ENCODE results near the gene POLR2E.

- TF ChIP-seq, protein P1, sequence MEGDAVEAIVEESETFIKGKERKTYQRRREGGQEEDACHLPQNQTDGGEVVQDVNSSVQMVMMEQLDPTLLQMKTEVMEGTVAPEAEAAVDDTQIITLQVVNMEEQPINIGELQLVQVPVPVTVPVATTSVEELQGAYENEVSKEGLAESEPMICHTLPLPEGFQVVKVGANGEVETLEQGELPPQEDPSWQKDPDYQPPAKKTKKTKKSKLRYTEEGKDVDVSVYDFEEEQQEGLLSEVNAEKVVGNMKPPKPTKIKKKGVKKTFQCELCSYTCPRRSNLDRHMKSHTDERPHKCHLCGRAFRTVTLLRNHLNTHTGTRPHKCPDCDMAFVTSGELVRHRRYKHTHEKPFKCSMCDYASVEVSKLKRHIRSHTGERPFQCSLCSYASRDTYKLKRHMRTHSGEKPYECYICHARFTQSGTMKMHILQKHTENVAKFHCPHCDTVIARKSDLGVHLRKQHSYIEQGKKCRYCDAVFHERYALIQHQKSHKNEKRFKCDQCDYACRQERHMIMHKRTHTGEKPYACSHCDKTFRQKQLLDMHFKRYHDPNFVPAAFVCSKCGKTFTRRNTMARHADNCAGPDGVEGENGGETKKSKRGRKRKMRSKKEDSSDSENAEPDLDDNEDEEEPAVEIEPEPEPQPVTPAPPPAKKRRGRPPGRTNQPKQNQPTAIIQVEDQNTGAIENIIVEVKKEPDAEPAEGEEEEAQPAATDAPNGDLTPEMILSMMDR (conservative IDR thresholded peaks at IDR 0.05 in 1 of 2, IDR thresholded peaks at IDR 0.05 in 1 of 2; ENCODE audit: extremely low read depth in 1 of 2, insufficient read depth in 1 of 2, low read depth in 1 of 2, low read length in 2 of 2), result no peak
- TF ChIP-seq EZH2 (IDR thresholded peaks at IDR 0.05; ENCODE audit: borderline replicate concordance, low read length), result no peak
These were observed 29.5 kb downstream of the POLR2E start for GRCh38 chr19:1065606-1066109.
